ENCODE results near the gene MTERF4.

DNA sequence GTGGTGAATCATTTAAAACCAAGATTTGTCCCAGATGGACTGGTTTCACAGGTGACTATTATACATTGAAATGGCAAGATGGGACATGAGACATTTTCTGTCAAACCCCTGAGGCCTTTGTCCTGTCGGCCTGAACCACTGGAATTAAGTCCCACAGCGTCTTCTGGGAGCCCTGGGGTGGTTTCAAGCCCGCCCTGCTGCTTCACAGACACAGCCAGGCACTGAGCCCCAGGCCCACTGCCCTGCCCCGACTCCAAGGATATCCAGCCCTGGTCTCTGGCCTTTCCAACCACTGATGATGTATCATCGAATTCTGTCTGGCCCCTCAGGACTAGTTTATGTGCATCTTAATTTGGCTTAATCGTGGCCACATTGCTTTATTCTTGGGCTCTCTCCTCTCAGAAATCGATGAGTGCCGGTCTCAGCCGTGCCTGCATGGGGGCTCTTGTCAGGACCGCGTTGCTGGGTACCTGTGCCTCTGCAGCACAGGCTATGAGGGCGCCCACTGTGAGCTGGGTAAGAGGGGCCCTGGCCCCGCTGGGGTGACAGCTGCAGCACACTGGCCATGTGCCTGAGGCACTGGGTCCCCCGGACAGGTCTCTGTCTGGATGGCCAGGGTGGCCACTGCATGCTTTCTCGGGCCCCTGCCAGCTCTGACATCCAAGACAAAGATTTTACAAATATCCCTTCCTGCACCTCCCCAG lies 39.5 kb downstream of the MTERF4 start:
- TF ChIP-seq, protein P1, sequence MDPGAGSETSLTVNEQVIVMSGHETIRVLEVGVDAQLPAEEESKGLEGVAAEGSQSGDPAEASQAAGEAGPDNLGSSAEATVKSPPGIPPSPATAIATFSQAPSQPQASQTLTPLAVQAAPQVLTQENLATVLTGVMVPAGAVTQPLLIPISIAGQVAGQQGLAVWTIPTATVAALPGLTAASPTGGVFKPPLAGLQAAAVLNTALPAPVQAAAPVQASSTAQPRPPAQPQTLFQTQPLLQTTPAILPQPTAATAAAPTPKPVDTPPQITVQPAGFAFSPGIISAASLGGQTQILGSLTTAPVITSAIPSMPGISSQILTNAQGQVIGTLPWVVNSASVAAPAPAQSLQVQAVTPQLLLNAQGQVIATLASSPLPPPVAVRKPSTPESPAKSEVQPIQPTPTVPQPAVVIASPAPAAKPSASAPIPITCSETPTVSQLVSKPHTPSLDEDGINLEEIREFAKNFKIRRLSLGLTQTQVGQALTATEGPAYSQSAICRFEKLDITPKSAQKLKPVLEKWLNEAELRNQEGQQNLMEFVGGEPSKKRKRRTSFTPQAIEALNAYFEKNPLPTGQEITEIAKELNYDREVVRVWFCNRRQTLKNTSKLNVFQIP (CRISPR knock-in tag; IDR thresholded peaks at IDR 0.05; ENCODE audit: borderline replicate concordance, low read depth) = no peak
- no peak for TF ChIP-seq SNAI2 (CRISPR knock-in tag; IDR thresholded peaks at IDR 0.05)
- TF ChIP-seq ZNF70 (CRISPR knock-in tag; IDR thresholded peaks at IDR 0.05) = no peak
- TF ChIP-seq CSRNP3 (CRISPR knock-in tag; IDR thresholded peaks at IDR 0.05) = no peak
- no peak for TF ChIP-seq ZNF565 (CRISPR knock-in tag; conservative IDR thresholded peaks at IDR 0.05; ENCODE audit: low read depth)
- no peak for TF ChIP-seq ZC3H10 (CRISPR knock-in tag; IDR thresholded peaks at IDR 0.05)
- TF ChIP-seq TCF4 (CRISPR knock-in tag; IDR thresholded peaks at IDR 0.05; ENCODE audit: borderline replicate concordance) = no peak
- TF ChIP-seq, protein P2, sequence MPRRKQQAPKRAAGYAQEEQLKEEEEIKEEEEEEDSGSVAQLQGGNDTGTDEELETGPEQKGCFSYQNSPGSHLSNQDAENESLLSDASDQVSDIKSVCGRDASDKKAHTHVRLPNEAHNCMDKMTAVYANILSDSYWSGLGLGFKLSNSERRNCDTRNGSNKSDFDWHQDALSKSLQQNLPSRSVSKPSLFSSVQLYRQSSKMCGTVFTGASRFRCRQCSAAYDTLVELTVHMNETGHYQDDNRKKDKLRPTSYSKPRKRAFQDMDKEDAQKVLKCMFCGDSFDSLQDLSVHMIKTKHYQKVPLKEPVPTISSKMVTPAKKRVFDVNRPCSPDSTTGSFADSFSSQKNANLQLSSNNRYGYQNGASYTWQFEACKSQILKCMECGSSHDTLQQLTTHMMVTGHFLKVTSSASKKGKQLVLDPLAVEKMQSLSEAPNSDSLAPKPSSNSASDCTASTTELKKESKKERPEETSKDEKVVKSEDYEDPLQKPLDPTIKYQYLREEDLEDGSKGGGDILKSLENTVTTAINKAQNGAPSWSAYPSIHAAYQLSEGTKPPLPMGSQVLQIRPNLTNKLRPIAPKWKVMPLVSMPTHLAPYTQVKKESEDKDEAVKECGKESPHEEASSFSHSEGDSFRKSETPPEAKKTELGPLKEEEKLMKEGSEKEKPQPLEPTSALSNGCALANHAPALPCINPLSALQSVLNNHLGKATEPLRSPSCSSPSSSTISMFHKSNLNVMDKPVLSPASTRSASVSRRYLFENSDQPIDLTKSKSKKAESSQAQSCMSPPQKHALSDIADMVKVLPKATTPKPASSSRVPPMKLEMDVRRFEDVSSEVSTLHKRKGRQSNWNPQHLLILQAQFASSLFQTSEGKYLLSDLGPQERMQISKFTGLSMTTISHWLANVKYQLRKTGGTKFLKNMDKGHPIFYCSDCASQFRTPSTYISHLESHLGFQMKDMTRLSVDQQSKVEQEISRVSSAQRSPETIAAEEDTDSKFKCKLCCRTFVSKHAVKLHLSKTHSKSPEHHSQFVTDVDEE (CRISPR knock-in tag; IDR thresholded peaks at IDR 0.05) = no peak
- TF ChIP-seq CREB5 (CRISPR knock-in tag; IDR thresholded peaks at IDR 0.05; ENCODE audit: low read depth) = no peak
- TF ChIP-seq ZFP30 (CRISPR knock-in tag; IDR thresholded peaks at IDR 0.05) = no peak
- TF ChIP-seq PPARA (CRISPR knock-in tag; IDR thresholded peaks at IDR 0.05; ENCODE audit: borderline replicate concordance) = no peak
